Activated T-helper 17 cell treated with anti-CD3 and anti-CD28 coated beads, Interleukin-2, amount 50 U/mL, for 72 hours (primary cell): ENCODE data around the gene E4F1. TPM values are rescaled to one million over a fixed set of nuclear protein-coding genes. Genes with fewer than 3 reads are reported as not detected.

Experiments used
- ATAC-seq: fragments of 150-1000 bp; cut with Tn5 transposase; replicated peaks from 2 replicates; pipeline ENCODE4 v1.10.0; 2021; ENCODE audit warnings: mild to moderate bottlenecking, moderate library complexity
- H3K27ac Mint-ChIP-seq: one replicate; pipeline ENCODE4 v1.8.0; 2022; ENCODE audit warnings: mixed read lengths
- H3K27me3 Mint-ChIP-seq: one replicate; pipeline ENCODE4 v1.8.0; 2022; ENCODE audit warnings: mixed read lengths
- H3K36me3 Mint-ChIP-seq: one replicate; pipeline ENCODE4 v1.8.0; 2022; ENCODE audit warnings: low read depth, mild to moderate bottlenecking, mixed read lengths
- H3K4me1 Mint-ChIP-seq: one replicate; pipeline ENCODE4 v1.8.0; 2022; ENCODE audit warnings: mixed read lengths
- H3K4me3 Mint-ChIP-seq: one replicate; pipeline ENCODE4 v1.8.0; 2022; ENCODE audit warnings: mild to moderate bottlenecking, mixed read lengths
- H3K9me3 Mint-ChIP-seq: one replicate; pipeline ENCODE4 v1.8.0; 2022; ENCODE audit warnings: mixed read lengths
- total RNA-seq, 2 donors: library from RNA; stranded (reverse); gene quantifications; one replicate each; pipeline ENCODE4 v1.2.3, GENCODE V29; 2022

E4F1 gene
- total RNA-seq, 2 donors from 2014 or later = 20.1 to 22.8 TPM

GRCh38 chr16:2284001-2284770 is 60.8 kb downstream of the E4F1 start:
- no peaks in the 10 kb centered on the region for H3K36me3 Mint-ChIP-seq
- H3K27me3 Mint-ChIP-seq = no peaks in the 10 kb centered on the region
- H3K9me3 Mint-ChIP-seq = no peaks in the 10 kb centered on the region
- ATAC-seq = no peak
- no peak overlapping the region for H3K4me3 Mint-ChIP-seq
- H3K27ac Mint-ChIP-seq = no peak overlapping the region
- H3K4me1 Mint-ChIP-seq = no peaks in the 10 kb centered on the region

GRCh38 chr16:2284797-2285576 is 61.6 kb downstream of the E4F1 start:
- Mint-ChIP-seq H3K36me3 (no peaks in the 10 kb centered on the region), H3K4me3 (no peak overlapping the region), H3K27ac (no peak overlapping the region), H3K9me3 (no peaks in the 10 kb centered on the region), H3K27me3 (no peaks in the 10 kb centered on the region), H3K4me1 (no peaks in the 10 kb centered on the region)
- no peak for ATAC-seq

Other genes starting within 250 kb of the E4F1 start
- 1 to 10 TPM in 1 of 2 donors, not detected in 1; 1.0 TPM for gene NOXO1, start 242.1 kb upstream of the E4F1 start, total RNA-seq
- 10 to 100 TPM; 12.4 to 28.5 TPM for gene GFER, start 239.4 kb upstream of the E4F1 start, total RNA-seq
- 1 to 10 TPM; 5.9 to 7.9 TPM for gene SYNGR3, start 233.6 kb upstream of the E4F1 start, total RNA-seq
- gene ZNF598, start 213.8 kb upstream of the E4F1 start, total RNA-seq = 10 to 100 TPM; 41.2 to 79.6 TPM
- 1 to 10 TPM in 1 of 2 donors, not detected in 1; 2.8 TPM for gene NPW, start 203.8 kb upstream of the E4F1 start, total RNA-seq
- gene NHERF2, start 196.7 kb upstream of the E4F1 start, total RNA-seq = 1 to 10 TPM in 1 of 2 donors, under 1 TPM in 1; 0.21 to 2.9 TPM
- 10 to 100 TPM; 13.2 to 37.6 TPM for gene NTHL1, start 175.8 kb upstream of the E4F1 start, total RNA-seq
- 10 to 100 TPM; 79.3 to 83.7 TPM for gene TSC2, start 175.6 kb upstream of the E4F1 start, total RNA-seq
- 100 to 1,000 TPM in 1 of 2 donors, 10 to 100 TPM in 1; 71.8 to 122 TPM for gene PKD1, start 87.7 kb upstream of the E4F1 start, total RNA-seq
- under 1 TPM; 0.28 to 0.34 TPM for gene RAB26, start 75.0 kb upstream of the E4F1 start, total RNA-seq
- 10 to 100 TPM; 49.8 to 80.1 TPM for gene TRAF7, start 67.8 kb upstream of the E4F1 start, total RNA-seq
- 1 to 10 TPM in 1 of 2 donors, under 1 TPM in 1; 0.78 to 6.6 TPM for gene CASKIN1, start 27.0 kb upstream of the E4F1 start, total RNA-seq
- gene MLST8, start 18.1 kb upstream of the E4F1 start, total RNA-seq = 10 to 100 TPM; 33.4 to 48.8 TPM
- 1 to 10 TPM; 6.9 to 8.9 TPM for gene BRICD5, start 12.7 kb upstream of the E4F1 start, total RNA-seq
- 10 to 100 TPM; 11.6 to 21.6 TPM for gene PGP, start 8.8 kb upstream of the E4F1 start, total RNA-seq
- 1 to 10 TPM; 2.4 to 2.7 TPM for gene DNASE1L2, start 12.9 kb downstream of the E4F1 start, total RNA-seq
- gene ECI1, start 28.0 kb downstream of the E4F1 start, total RNA-seq = 10 to 100 TPM; 36.7 to 50.6 TPM
- 100 to 1,000 TPM; 205 to 314 TPM for gene RNPS1, start 44.5 kb downstream of the E4F1 start, total RNA-seq
- 1 to 10 TPM; 4.7 to 5.2 TPM for gene ABCA3, start 117.1 kb downstream of the E4F1 start, total RNA-seq
- gene CCNF, start 205.9 kb downstream of the E4F1 start, total RNA-seq = 10 to 100 TPM; 59.6 to 64.5 TPM
- 10 to 100 TPM; 14.8 to 19.7 TPM for gene TEDC2, start 236.5 kb downstream of the E4F1 start, total RNA-seq
- under 1 TPM in 1 of 2 donors, not detected in 1; 0.21 TPM for gene NTN3, start 247.7 kb downstream of the E4F1 start, total RNA-seq